Measurements from ENCODE around the gene ZBTB25.
A peak's percentile ranks its signal among the peaks of the same experiment; 100 is the strongest.

ZBTB25 gene

GRCh38 chr14:64515053-64515452 is 11.4 kb upstream of the ZBTB25 start:
- DNase-seq = no peak

- no peak for DNase-seq
Measured at GRCh38 chr14:64513271-64513670, 9.6 kb upstream of the ZBTB25 start.

GRCh38 chr14:64510825-64511671 is 7.4 kb upstream of the ZBTB25 start:
- DNase-seq = peak; percentile 69

GRCh38 chr14:64509036-64509435 is 5.4 kb upstream of the ZBTB25 start:
- DNase-seq = no peak

GRCh38 chr14:64508215-64508776 is 4.7 kb upstream of the ZBTB25 start:
- no peak for DNase-seq

GRCh38 chr14:64507376-64508156 is 3.9 kb upstream of the ZBTB25 start:
- DNase-seq = no peak

- DNase-seq = no peak
Measured at GRCh38 chr14:64506721-64507120, 3.1 kb upstream of the ZBTB25 start.

- peak; percentile 79 for DNase-seq
Measured at GRCh38 chr14:64504897-64505794, 1.5 kb upstream of the ZBTB25 start.

- peak; percentile 87 for DNase-seq
Measured at GRCh38 chr14:64504310-64504896, 765 bp upstream of the ZBTB25 start, which contains the start of gene ZBTB1. TSS of gene ZBTB1 (plus strand) at chr14:64504770. CDS start at chr14:64521505, 16,735 bp downstream.

GRCh38 chr14:64502887-64503433 is 678 bp downstream of the ZBTB25 start:
- no peak for DNase-seq

- DNase-seq = no peak
Measured at GRCh38 chr14:64502456-64502855, 1.2 kb downstream of the ZBTB25 start.

GRCh38 chr14:64501411-64502171 is 2.0 kb downstream of the ZBTB25 start:
- no peak for DNase-seq

GRCh38 chr14:64500088-64500487 is 3.5 kb downstream of the ZBTB25 start:
- no peak for DNase-seq

GRCh38 chr14:64496764-64497163 is 6.9 kb downstream of the ZBTB25 start:
- no peak for DNase-seq

GRCh38 chr14:64495252-64495651 is 8.4 kb downstream of the ZBTB25 start:
- DNase-seq = no peak

GRCh38 chr14:64493455-64493854 is 10.2 kb downstream of the ZBTB25 start:
- no peak for DNase-seq

GRCh38 chr14:64491637-64492036 is 12.0 kb downstream of the ZBTB25 start:
- DNase-seq = no peak

GRCh38 chr14:64488590-64489099 is 15.0 kb downstream of the ZBTB25 start:
- no peak for DNase-seq

- DNase-seq = no peak
Measured at GRCh38 chr14:64478634-64479250, 24.9 kb downstream of the ZBTB25 start.

GRCh38 chr14:64476438-64476837 is 27.2 kb downstream of the ZBTB25 start:
- DNase-seq = no peak
